HG02588 (cell line): Measurements from ENCODE around the gene CAMTA1.
"Not testable (repeated sequence)": the region's sequence is repeated elsewhere in the genome, so short reads cannot be mapped to it uniquely, and the experiment has no call there.

Experiments
- ATAC-seq: cut with Tn5 transposase; IDR thresholded peaks from one replicate; pipeline ENCODE4 v1.9.1; 2021; ENCODE audit warnings: mild to moderate bottlenecking, moderate library complexity; ENCODE audit not compliant: unreplicated experiment

CAMTA1 gene

DNA sequence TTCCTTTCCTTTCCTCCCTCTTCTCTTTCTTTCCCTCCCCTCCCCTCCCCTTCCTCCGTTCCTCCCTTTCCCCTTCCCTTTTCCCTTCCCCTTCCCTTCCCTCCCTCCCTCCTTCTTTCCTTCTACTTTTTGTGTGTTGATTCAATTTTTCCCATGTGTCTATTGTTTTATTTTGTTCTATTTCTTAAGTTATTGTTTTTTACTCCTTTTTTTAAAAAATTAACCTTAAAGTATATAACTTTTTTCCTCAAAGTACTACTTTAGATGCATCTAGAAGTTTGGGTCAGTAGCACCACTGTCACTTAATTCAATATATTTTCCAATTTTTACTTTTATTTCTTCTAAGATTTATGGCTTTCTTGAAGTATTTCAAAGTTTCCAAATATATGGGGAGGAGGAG is 537.7 kb downstream of the CAMTA1 start:
- ATAC-seq: no peak

DNA sequence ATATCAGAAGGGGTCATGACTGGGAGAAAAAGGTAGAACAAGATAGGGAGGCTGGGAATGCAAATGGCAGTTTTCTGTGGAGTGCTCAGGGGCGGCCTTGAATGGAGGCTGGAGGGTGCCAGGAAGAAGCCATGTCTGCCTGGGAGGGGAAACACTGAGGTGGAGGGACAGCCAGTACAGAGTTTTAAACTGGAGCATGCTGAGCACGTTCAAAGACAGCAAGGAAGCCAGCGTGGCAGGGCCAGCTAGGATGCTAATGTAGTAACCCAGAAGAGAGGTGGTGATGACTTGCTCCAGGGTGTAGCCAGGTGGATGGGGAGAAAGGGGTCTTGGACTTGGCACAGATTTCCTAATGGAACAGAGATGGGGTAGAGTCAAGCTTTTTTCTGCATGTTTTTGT is 540.0 kb downstream of the CAMTA1 start:
- no peak for ATAC-seq

GRCh38 chr1:7326366-7326765 is 541.1 kb downstream of the CAMTA1 start:
- no peak for ATAC-seq

DNA sequence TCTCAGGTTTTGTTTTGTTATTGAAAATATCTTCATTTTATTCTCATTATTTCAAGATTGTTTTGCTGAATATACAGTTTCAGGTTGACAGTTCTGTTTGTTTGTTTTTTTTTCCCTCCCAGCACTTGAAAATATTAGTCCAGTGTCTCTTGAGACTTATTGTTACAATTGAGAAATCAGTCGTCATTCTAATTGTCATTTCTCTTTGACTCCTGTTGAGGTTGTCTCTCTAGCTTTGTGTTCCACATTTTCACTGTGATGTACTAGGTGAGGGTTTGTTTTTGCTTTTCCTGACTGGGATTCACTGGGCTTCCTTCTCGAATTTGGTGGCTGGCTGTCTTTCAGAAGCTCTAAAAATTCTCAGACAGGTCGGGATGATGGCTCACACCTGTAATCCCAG is 542.6 kb downstream of the CAMTA1 start:
- no peak for ATAC-seq

DNA sequence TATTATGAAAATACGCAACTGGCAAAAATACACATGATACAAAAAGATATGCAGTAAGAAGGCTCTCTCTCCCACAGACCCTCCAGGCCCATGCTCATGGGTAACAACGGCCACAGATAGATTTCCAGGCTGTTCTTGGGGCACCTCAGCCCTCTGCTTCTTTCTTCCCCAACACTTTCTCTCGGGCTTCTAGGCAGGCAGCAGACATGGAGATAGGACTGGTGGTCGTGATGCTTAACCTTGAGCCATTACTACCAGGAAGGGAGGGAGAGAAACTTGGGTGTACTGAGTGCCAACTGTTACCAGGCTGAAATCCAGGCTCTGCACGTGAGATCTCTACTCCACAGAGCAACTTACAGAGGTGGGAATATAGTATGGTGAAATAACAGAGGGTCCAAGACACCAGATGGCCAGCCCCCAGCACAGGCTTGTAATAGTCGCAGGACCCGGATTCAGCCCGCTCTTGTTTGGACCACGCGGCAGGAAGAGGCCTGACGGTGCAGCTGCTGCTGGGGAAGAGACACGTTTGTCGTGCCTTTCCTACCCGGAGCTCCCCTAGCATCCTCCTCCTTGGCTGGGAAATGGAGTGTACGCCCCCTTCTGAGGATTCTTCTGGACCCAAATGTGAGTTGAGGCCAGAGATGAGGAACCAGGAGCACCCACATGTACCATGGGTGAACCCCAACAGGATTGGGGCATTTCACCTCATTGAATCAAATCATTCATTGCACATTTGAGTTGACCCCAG is 544.8 kb downstream of the CAMTA1 start:
- no peak for ATAC-seq

DNA sequence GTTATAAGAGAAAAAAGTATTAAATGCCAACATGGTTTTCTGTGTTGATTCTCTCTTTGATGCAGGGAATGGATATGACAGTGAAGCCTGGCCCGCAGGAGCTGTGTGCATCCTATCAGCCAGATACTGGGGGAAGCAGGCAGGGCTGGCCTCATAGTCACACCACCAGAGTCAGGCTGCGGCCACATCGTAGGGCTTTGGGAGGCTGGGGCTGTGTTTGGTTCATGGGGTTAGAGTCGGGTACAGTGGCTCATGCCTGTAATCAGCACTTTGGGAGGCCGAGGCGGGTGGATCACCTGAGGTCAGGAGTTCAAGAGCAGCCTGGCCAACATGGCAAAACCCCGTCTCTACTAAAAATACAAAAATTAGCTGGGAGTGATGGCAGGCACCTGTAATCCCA is 545.5 kb downstream of the CAMTA1 start:
- ATAC-seq: not testable (repeated sequence)

- ATAC-seq: no peak
These were observed 546.8 kb downstream of the CAMTA1 start for GRCh38 chr1:7331926-7332535.

DNA sequence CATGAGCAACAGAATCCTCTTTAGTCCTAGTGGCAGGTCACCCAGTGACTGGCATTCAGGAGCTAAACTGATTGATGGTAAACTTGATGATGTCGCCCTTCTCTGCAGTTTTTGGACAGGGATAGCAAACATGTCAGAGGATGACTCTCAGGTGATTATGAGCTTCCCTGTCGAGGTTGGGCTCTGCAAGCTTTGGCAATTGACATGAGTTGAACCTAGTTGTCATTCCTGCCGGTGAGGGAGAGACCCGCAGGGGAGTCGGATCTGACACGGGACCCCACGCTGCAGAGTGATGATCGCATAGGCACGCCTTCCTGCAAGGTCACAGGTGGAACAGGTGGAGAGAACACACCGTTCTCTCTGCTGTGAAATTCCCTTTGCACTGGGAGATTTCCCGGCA is 547.8 kb downstream of the CAMTA1 start:
- ATAC-seq: no peak

DNA sequence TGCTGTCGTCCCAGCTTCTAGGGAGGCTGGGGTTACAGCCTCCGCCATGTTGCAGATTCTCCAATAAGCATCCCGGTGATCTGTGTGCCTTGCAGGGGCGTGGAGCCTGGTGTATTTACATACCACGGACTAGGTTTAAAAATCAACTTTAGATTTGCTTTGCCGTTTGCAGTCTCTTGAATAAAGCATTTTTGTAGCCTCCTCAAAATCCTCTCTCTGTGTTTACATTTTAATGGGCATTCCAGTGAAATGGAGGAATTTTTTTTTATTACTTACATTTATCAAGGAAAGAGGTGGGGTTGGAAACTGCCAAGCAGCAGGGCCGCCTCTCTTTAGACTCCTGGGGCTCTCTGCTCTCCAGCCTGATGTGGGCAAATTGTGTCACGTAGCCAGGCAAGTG is 548.4 kb downstream of the CAMTA1 start:
- no peak for ATAC-seq

DNA sequence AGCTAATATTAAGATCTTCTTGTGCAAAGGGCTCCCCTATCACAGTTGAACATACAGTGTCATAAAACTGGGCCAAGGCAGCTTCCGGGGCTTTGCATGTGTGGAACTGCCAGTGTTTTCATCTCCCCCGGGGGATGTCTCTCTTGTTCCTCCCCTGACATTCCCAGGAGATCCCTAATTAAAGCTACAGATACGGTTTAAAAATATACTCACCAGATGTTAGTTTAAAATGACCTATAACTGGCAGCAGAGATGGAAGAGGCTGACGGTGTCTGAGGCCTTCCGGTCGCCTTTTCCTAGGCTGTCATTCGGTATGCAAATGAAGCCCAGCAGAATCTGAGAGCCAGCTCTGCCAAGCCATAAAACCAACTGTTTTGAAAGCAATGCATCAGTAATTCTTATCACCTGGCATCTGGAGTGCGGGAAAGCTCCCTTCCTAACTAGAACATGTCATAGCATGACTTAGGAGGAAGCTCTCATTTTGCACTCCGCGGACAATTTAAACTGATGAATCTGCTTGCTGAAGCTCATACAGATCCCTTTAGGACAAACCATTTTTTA is 549.3 kb downstream of the CAMTA1 start:
- ATAC-seq: no peak

DNA sequence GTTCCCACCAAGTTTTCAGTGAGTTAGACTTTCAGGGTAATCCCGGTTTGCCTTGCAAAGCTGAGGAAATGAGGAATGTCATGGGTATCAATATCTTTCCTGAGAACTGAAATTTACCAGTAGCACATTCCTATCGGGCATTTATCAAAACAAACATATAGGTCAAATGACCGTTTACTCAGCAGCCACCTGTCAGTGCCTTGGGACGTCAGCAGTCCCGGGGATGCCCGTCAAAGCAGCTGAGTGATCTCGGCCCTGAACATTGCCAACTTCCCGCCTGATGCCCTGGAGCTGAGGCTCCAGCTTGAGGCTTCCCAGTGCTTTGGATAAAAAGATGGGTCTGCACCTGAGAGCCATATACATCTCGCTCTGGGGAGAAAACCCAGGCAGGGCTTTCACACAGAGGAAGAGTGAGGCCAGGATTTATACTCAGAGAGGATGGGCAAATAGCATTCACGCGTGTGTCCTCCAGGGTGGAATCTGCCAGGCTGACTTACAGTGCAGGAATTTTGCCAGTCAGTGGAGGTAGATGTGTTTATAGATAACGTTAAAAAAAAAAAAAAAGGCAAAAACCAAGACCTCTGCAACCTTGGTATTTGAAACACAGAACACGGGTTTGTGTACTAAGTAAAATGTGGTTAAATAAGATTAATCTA is 550.1 kb downstream of the CAMTA1 start:
- ATAC-seq: no peak

- ATAC-seq: no peak
These were observed 553.2 kb downstream of the CAMTA1 start for GRCh38 chr1:7338439-7338838.

GRCh38 chr1:7339014-7339413 is 553.8 kb downstream of the CAMTA1 start:
- ATAC-seq: no peak

DNA sequence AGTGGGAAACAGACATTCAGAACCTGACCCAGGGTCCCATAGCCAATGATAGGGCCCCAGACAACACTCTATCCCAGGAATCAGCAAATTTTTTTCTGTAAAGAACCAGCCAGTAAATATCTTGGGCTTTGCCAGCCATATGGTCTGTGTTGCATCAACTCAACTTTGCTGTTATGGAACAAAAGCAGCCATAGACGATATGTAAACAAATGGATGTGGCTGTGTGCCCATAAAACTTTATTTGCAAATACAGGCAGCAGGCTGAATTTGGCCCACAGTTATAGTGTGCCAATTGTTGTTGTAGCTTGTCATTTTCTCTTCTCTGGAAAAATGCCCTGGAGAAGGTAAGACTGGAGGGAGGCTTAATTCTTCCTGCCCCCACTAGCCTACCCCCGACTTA is 554.7 kb downstream of the CAMTA1 start:
- no peak for ATAC-seq

- no peak for ATAC-seq
These were observed 556.1 kb downstream of the CAMTA1 start for GRCh38 chr1:7341145-7341905.

- ATAC-seq: no peak
These were observed 558.6 kb downstream of the CAMTA1 start for GRCh38 chr1:7343882-7344281.

GRCh38 chr1:7344299-7344698 is 559.0 kb downstream of the CAMTA1 start:
- no peak for ATAC-seq

DNA sequence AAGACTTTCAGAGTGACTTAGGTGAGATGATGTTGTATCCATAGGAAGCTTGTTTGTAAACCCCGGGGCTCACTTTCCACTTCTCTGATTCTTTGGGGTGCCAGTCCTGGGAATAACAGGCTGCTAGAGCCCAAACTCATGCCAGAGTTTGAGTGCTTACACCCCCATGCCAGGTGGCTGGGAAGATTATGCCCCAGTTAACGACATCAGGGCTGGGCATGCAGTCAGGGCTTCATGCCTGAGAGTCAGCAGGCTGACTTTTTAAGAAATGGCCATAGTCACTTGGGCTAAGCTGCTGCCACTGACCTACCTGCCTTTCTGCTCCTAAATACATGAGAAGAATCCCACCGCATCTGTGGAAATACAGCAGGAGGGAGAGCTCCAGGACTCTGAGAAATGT is 560.3 kb downstream of the CAMTA1 start:
- ATAC-seq: no peak

DNA sequence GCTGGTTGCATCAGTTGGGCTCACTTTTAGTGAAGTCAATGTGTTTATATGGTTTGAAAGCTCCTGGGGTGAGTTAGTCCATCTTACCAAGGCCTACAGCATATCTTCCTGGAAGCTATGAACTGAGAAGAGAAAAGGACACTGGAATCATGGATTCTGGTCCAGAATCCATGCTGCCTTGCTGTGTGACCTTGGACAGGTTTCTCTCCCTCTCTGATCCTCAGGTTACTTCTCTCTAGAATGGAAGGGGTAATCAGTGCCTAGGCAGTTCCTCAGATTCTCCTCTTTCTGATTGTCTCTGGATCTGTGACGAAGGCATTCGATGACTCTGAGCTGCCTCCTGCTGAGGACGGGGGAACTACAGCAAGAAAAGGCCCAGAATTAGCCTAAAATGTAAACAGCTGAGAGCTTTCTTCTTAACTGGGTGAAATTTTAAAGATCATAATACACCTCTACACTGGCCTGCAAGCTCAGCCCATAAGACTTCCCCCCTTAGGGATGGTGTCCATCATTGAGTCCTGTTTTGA is 560.9 kb downstream of the CAMTA1 start:
- no peak for ATAC-seq

DNA sequence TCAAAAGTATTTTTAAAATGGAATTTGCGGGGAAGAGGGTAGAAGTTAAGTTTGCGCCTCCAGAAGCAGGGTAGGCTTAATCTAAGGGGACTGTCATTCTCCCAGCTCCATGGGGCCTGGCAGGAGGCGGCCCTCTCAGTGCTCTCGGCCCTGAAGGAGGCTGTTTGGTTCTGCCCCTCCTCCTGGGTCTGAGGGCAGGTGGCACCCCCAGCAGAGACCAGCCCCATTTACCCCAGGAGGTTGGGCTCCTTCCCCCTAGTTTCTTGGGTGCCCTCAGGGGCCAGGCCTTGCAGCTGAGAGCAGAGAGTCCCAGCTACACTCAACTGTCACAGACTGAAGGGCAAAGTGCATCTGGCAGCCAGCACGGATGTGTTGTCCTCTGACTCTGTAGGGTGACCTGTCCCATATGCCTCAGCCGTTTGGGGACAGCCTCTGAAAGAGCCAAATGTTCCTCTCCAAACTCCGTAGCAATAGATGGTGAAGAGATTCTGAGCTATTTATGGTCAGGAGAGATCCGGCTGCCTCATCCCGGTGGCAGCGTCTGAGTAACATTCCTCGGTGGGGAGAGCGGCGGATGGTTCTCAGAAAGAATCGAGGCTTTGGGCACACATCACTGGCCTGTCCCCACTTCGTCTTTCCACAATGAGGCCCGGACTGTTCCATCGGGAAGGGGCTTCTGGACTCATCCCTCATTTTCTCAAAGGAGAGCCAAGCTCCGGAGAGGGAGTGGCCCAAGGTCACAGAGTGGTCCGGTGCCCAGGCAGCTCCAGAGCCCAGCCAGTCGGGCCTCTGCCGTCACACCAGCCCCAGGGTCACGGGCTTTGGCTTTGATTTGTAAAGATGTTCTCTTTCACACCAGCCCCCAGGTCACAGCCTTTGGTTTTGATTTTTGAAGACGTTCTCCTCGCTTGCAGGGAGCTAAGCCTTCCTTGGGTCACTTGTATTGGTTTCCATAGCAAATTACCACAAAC is 561.6 kb downstream of the CAMTA1 start:
- ATAC-seq: no peak
